OCI-LY3 (cell line): ENCODE measurements around the gene RHOBTB3.

Experiments
- CTCF ChIP-seq: fragments of 200-600, 300-600 bp; sonication (generic); IDR thresholded peaks from 2 replicates; pipeline ENCODE4 v1.5.1; 2014; ENCODE audit warnings: antibody characterized with exemption, low read length, low read depth
- EZH2phosphoT487 ChIP-seq: fragments of 200-600 bp; shearing (Covaris generic); IDR thresholded peaks from 2 replicates; pipeline ENCODE4 v1.6.1; 2018; ENCODE audit warnings: antibody characterized with exemption, mixed run types, low read depth

- TF ChIP-seq CTCF (no peak), EZH2phosphoT487 (no peak)
Measured at GRCh38 chr5:95727764-95728191, 3.4 kb upstream of the RHOBTB3 start.
